ENCODE measurements around the gene MAMSTR.

- TF ChIP-seq CTCF (IDR thresholded peaks at IDR 0.05), result no peak
- no peak for TF ChIP-seq POLR2A (IDR thresholded peaks at IDR 0.05)
- no peak for TF ChIP-seq POLR2AphosphoS5 (IDR thresholded peaks at IDR 0.05)
- no peak for TF ChIP-seq EP300 (IDR thresholded peaks at IDR 0.05)
These were observed 51.2 kb downstream of the MAMSTR start for GRCh38 chr19:48668332-48668731.

Measured in stomach (tissue), 4 donors.